HG03432 (cell line): ENCODE results near the gene SMARCE1.

Experiments
- ATAC-seq: cut with Tn5 transposase; IDR thresholded peaks from one replicate; pipeline ENCODE4 v1.9.1; 2021; ENCODE audit warnings: mild to moderate bottlenecking, moderate library complexity; ENCODE audit not compliant: unreplicated experiment

Gene SMARCE1

DNA sequence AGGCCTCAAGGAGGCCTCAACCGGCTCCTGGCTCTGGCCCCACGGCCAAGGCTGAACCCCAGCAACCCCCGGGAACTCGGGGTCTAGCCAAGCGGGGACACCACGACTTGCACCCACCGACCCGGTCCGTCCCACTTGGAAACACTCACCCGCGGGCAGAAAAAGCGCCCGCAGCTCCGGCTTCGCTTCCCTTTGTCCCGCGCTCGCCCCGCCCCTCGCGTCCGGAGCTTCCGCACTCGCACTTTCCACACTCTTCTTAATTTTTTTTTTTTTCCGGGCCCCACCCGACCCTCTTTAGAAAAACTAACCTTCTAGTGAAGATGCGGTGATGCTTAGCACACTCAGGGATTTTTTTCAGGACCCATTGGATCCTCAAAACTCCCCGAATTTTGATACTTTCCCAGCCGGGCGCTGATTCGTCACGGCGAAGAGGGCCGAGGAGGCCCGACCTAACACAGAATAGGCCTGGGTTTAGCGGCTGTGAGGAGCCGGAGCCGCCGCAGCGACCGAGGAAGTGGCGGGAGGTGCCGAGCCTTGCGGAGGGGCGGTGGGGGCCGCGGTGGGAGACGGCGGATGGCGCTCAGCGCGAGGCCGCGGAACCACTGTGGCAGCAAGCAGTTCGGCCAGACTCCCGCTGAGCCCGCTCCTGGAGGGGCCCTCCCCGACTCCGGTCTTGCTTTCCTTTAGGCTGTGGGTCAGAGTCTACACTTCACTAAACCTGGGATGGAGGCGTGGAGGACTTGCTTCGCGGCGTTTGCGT is at the start of gene SMARCE1:
SMARCE1 (minus strand) TSS at position 195 of the 760 bp plus-strand sequence. CDS start 2,016 bp downstream, outside the sequence.
- peak; percentile 77 for ATAC-seq

DNA sequence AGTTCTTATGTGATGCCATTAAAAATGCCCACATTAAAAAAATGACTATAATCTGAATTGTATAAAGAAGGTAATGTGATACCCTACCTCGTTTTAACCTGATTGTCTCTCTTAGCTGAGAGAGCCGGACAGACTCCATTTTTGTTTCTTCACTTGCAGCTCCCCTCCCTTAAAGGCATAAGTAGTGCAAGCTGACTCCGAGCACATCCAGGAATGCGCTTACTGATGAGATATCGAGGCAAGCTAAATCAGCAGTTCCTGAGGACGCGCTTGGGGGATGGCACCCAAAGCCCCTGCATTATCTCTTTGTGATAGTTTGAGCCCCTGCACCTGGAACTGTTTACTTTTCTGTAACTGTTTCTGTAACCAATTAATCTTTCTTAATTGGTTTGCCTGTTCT is 49.7 kb upstream of the SMARCE1 start:
- no peak for ATAC-seq

DNA sequence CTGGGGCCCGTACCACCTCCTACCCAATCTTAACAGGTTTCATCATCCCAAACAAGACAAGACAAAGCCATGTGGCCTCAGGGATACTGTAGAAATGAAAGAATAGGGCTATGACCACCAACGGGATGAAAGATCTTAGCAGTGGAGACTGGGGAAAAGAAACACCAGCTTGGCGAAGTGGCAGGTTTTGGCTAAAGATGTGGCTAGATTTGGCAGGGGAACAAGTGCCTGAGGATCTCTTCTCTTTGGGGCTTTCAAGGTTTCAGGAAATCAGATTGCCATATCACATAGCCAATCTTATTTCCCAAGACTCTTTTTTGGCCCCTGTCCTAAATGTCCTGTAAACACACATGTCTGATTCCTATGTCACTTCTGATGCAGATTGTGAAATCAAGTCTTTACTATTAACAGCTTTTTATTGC is 49.0 kb upstream of the SMARCE1 start:
- ATAC-seq: no peak

DNA sequence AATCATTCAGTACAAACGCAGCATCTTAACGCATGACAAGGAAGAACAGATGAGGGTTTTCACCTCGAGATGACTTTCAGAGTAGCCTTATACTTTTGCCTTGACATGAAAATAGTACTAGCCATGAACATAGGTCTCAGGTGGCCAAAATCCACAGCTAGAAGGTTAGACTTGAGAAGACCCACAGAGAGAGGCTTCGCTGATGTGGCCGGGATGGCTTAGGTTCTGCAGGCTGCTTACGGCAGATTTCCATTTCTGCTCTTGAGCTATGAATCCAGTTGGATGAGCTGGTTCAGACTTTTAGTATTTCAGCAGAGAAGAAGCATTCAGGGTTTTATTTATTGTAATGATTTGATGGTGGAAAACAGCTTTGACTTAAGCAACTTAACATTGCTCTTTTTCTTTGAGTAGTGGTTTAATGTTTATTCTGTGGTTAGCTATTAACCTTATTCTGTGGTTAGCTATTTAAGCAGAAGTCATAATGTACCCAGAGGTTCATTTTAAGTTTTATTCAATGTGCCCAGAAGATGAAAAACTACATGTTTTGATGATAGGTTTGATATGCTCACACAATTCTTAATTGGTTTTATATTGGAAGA is 48.4 kb upstream of the SMARCE1 start:
- ATAC-seq: no peak

DNA sequence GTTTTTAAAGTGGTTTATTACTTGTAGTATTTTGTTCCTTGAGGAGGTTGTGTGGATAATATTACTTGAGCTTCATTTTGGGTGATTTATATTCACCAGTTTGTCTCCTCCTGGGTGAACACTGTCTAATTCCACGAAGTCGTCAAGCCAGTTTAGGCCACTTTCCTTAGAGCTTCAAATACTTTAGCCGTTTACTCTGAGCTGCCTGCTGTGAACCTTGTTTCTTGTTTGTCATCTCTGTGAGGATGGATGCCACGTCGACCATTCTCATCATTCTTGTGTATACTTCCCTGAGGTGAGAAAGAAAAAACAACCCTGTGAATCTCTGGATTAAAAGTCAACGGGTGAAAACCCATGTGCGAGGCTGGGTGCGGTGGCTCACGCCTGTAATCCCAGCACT is 47.0 kb upstream of the SMARCE1 start:
- ATAC-seq: no peak

DNA sequence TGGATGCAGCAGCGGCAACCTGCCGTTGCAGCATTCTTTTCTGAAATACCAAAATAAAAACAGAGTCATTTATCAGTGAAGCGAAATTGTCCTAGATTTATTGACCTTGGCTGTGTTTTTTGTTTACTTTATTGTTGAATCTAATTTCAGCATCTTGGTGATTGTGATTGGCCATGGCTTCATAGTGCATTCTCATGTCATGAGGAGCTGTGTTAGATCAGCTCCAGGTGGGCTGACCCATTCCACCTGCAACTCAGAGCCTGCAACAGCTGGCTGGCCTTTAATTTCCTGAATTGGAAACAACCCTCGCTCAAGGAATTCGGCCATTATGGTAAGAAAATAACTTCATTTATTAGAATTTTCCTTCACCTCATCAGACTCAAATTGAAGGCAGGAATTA is 39.5 kb upstream of the SMARCE1 start:
- ATAC-seq: no peak

DNA sequence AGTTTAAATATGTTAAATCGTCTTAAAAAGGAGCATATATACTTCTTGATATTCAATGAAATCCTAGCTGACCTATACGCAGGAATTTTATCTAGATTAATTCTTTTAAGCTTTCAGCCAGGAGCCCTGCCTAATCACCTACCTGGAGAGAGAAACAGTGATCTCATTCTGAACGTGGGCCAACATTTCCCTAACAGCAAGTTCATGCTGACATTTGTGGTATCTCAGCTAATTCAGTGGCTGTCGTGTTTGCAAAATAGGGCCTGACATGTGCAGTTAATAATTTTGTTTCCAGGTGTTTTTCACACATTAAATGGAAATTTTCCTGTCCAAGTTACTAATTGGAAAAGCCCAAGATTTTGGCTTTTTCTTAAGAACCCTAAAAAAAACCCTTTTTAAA is 38.6 kb upstream of the SMARCE1 start:
- ATAC-seq: no peak

DNA sequence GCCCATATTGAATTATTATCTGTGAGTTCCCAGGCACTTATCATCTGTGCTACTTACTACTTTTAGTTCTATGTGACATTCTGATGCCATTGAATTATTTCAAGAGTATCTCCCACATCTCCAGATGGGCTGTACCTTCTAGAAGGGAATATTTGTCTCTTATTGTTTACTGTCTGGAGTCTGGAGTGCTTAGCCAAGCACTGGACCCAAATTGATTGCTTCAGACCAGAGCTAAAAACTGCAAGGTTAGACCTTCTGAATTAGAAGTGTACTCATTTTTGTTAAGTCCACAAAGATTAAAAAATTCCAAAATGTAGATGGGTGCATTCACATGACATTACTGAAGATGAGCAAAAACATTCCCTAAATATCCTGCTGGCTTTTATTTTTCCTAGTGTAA is 33.4 kb upstream of the SMARCE1 start:
- no peak for ATAC-seq

DNA sequence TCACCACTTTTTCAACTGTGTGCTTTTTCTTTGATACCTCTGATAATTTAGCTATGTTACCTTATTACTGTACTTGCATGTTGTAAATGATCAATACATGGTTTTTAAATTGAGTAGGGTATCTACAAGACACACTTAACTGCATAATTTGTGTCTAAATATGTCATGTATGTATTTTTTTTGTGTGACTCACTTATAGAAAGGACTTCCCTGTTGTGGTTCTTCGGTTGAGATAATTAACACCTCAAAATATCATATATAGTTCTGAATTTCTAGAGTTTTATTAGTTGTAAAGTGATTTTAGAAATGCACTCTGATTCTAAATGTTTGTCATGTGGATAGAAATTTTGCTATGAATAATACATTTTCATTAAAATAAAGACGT is 31.9 kb upstream of the SMARCE1 start:
- ATAC-seq: no peak

DNA sequence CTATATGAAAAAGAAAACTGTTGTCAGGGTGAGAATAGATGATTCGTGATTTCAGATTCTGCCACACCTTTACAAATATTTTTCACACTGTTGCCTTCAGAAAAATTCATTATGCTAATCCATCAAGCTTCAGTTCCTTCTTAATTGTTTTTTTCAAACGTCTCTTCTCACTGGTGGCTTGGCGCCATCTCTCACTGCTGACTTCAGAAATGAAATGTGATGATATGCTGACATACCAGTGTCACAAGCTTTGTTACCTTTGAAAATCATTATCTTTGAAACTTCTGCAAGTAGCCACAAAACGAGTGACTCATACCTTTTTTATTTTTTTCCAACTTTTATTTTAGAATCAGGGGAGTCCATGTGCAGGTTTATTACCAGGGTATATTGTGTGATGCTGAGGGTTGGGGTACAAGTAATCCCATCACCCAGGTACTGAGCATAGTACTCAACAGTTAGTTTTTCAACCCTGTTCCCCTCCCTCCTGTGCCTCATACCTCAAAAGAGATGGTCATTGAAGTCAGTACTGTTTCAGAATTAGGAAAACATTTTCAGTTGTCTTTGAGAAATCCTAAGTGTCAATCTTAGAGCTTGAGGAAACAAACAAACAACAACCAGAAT is 31.4 kb upstream of the SMARCE1 start:
- no peak for ATAC-seq

DNA sequence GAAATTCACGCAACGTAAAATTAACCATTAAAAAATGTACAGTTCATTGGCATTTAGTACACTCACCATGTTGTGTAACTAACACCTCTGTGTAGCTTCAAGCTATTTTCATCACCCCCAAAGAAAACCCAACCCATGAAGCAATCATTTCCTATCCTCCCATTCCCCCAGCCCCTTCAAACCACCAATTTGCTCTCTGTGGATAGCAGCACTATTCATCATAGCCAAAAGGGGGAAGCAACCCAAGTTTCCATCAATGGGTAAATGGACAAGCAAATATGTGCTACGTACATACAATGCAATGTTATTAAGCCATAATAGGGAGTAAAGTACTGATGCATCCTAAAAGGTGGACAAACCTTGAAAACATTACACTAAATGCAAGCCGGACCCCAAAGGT is 28.3 kb upstream of the SMARCE1 start:
- ATAC-seq: no peak

DNA sequence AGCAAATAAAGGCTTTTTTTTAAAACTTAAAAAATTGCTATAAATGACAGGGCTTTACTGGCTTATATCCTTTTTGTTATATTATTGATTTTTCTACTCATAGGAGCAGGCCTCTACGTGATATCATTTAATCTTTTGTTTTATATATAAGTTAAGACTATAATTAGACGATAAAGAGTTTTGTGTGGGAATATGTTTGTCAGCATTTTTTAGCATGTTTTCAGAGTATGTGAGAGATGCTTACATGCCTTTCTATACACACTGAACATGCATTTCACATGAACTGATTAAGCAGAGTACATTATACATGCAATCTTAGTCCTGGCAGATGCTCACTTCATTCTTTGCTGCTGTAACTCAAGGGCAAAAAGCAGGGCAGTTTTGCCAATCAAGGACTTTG is 25.0 kb upstream of the SMARCE1 start:
- ATAC-seq: no peak

DNA sequence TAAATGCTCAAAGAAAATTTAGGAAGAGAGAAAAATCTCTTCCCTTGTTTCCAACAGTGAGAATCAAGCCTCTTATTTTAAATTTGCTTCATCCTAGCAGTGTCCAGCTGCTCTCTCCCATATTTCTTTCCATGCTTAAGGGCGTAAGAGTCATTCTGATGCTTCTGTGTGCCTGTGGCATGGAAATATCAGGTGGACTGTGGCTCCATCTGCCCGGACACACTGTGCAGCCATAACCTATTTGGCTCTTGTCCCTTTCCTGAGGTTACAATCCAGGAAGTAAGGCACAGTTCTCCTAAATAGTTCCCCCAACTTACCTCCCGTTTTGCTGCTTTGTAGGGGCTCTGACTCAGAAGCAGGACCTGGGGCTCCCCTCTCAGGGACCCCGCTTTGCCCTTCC is 23.7 kb upstream of the SMARCE1 start:
- no peak for ATAC-seq

DNA sequence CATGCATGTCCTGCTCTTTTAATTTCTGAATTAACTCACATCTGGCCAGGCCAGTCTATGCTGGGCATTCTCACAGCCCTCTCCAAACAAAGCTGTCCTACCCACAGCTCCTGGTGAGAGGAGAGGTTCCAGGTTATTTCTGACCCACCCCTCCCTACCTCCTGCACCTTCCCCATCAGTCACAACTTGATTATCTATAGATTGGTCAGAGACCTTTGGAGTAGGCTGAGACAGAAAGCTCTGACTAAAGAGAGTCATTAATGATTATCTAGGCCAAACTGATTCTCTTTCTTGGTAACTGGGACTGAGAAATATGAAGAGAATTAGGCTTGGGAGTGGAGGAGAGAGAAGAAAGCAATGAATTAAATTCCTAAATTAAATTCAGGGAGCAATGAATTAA is 18.7 kb upstream of the SMARCE1 start:
- no peak for ATAC-seq

DNA sequence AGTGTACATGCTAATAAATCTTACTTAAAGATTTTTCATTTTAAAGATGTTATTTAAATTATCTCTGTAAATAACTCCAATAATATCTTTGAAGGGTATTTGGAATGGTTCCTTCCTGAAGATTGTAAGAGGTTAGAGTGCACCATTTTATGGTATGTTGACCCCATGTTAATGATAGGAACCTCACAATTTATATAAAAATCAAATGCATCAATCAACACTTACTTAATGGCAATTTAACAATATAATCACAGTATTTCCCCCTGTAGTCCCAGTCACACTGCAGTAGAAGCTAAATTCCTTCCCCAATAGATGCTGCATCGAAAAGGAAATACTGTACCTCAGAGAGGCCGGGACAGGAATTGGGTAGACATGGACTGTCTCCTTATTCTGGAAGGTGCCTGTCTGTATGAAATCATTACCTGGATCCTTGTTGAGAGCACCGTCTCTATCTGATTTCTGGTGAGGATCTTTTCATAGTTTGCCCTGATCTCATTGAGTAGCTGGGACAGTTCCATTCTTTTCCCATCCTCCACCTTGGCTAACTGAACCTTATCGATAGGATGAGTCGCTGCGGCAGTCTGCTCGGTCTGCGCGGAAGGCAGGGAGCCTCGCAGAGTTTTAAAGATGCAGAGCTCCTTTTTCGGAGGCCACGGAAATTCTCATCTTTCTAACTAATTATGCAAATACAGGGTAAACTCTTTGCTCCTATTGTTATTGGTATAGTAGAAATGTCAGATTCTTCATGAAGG is 17.1 kb upstream of the SMARCE1 start, which contains the start of gene KRT222:
KRT222 (minus strand) TSS at position 596 of the 752 bp plus-strand sequence; CDS start at position 518, 78 bp downstream.
- no peak for ATAC-seq

DNA sequence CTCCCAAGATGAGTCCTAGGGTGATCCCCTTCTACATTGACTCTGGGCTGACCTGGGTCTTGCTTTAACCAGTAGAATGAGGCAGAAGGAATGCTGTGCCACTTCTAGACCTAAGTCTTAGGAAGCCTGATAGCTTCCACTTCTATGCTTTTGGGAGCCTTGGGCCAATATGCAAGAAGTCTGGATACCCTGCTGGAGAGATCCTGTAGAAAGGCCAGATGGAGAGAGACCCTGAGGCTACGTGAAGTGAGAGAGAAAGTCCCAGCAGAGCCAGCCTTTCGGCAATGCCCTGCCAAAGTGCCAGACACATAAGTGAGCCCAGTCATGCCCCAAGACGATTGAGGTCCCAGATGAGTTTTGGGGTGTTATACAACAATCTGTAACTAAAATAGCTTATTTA is 15.6 kb upstream of the SMARCE1 start:
- ATAC-seq: no peak

DNA sequence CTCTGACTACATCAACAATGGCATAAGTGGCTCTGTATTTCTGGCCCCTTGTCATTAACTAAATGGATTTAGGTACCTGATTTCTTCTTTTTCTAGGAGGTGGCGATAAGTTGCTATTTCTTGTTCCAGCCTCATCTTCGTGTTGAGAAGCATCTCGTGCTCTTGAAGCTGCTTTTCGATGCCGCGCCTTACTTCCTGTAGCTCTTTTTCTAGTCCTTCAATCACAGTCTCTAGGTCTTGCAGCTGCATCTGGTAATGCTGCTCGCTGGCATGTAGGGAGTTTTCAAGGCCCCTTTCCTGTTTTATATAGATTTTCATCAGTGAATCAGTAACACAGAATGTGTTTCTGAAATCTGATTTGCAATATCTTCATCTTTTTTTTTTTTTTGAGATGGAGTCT is 12.3 kb upstream of the SMARCE1 start:
- ATAC-seq: no peak

DNA sequence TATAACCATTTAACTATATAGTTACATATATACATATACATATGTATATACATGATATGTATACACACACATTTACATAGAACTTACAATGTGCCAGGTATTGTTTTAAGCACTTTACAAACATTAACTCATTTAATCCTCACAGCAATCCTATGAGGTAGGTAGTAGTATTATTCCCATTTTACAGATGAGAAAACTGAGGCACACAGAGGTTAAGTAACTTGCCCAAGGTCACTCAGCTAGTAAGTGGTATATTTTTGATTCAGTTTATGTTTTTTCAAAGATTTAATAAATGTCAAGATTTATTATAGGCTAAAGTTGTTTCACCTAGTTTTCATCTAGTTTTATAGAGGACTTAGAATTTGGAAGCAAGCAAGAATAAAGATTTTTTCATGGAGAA is 10.8 kb upstream of the SMARCE1 start:
- ATAC-seq: no peak

DNA sequence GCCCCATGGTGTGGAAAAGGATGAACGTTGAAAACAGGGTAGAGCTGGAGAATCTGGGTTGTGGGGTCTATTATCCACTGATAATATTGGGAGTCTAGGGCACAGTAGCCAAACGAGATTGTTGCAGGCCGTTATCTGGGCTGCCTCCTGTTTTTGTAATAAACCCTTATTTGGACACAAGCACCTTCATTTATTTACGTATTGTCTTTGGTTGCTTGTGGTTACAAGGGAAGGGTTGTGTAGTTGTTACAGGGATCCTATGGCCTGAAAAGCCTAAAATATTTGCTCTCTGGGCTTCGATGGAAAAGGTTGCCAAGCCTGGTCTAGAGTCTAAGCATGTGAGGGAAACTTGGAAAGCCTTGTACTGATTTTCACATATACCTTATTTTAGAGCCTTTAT is 4.3 kb upstream of the SMARCE1 start:
- ATAC-seq: no peak

DNA sequence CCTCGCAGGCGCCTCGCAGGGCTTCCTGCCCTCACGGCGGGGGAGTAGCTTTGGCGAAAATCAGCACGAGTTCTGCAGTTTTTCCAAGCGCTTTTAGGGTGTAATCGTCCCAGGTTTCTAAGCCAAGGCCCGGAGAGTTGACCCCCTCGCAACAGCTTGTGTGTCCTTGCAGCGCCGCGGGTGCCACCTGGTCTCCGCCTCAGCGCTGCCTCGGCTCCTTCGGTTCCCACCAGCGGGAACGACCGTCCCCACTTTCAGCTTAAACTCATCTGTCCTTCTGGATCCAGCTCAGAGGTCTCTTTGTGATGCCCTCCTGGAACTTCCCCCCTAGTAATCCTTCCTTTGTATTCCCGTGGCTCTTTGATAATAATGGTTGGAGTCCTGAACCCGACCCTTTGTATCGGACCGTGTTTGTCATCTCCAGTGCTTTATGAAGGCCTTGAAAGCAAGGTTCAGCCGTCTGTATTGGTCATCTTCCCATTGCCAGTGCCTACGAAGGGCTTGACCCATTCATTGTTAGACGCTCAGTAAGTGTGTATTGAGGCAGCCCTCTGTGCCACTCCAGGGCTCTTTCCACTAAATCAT is 858 bp upstream of the SMARCE1 start:
- peak; percentile 21 for ATAC-seq
